CD4-positive, alpha-beta T cell (primary cell): ENCODE measurements around the gene C16orf86. TPM values are rescaled to one million over a fixed set of nuclear protein-coding genes. Genes with fewer than 3 reads are reported as not detected.

Source experiments
- ATAC-seq: fragments of 200-7000 bp; cut with Tn5 transposase; one replicate; pipeline ENCODE4 v1.10.0; 2022; ENCODE audit warnings: mild to moderate bottlenecking; ENCODE audit not compliant: poor library complexity
- CTCF ChIA-PET: fragments of 350-600 bp; sonication (Branson Sonifier 250); formaldehyde crosslinking; loops from one replicate; lab custom pipeline; 2021; ENCODE audit warnings: antibody characterized with exemption, inconsistent platforms; lab: Charles Lee
- POLR2A ChIA-PET: fragments of 350-600 bp; sonication (Branson Sonifier 250); formaldehyde crosslinking; loops from one replicate; lab custom pipeline; 2021; ENCODE audit warnings: antibody characterized with exemption, inconsistent platforms; lab: Charles Lee
- DNase-seq, 14 experiments: peaks; one replicate each; pipeline ENCODE4 v3.0.0-alpha.2; 2013 to 2020; ENCODE audit warnings: mixed read lengths in 2 of 14
- H3K27ac ChIP-seq, 2 donors: one replicate each; pipeline versions ENCODE4 v1.5.1 to v1.7.0; 2013; ENCODE audit warnings: low read length in 2 of 2, low read depth in 1 of 2, mild to moderate bottlenecking in 1 of 2
- H3K27me3 ChIP-seq, 2 experiments: 1 replicate in 1 of 2; 2 replicates in 1 of 2; pipeline versions ENCODE4 v1.6.1 to v1.7.0; 2013; ENCODE audit warnings: low read length in 2 of 2, control low read depth in 1 of 2, mild to moderate bottlenecking in 1 of 2, moderate library complexity in 1 of 2; ENCODE audit not compliant: insufficient read depth in 2 of 2, control insufficient read depth in 1 of 2
- H3K36me3 ChIP-seq: one replicate; pipeline ENCODE4 v1.6.1; 2013; ENCODE audit warnings: low read length, control low read depth; ENCODE audit not compliant: insufficient read depth
- H3K4me1 ChIP-seq: one replicate; pipeline ENCODE4 v1.6.1; 2013; ENCODE audit warnings: low read length, control low read depth; ENCODE audit not compliant: insufficient read depth
- H3K4me3 ChIP-seq: one replicate; pipeline ENCODE4 v1.5.1; 2013; ENCODE audit warnings: mild to moderate bottlenecking, low read length, moderate library complexity
- H3K9me3 ChIP-seq, 2 experiments: 1 replicate in 1 of 2; 2 replicates in 1 of 2; pipeline versions ENCODE4 v1.6.1 to v1.7.0; 2013; ENCODE audit warnings: low read length in 2 of 2, mild to moderate bottlenecking in 2 of 2, control low read depth in 1 of 2, moderate library complexity in 1 of 2; ENCODE audit not compliant: control insufficient read depth in 1 of 2, insufficient read depth in 1 of 2
- H3K27ac Mint-ChIP-seq: one replicate; pipeline ENCODE4 v1.8.0; 2020; ENCODE audit warnings: mixed read lengths
- H3K27me3 Mint-ChIP-seq: one replicate; pipeline ENCODE4 v1.8.0; 2021; ENCODE audit warnings: mixed read lengths
- H3K36me3 Mint-ChIP-seq: one replicate; pipeline ENCODE4 v1.8.0; 2021; ENCODE audit warnings: low read depth, mixed read lengths
- H3K4me1 Mint-ChIP-seq: one replicate; pipeline ENCODE4 v1.8.0; 2021; ENCODE audit warnings: low read depth, mixed read lengths
- H3K4me3 Mint-ChIP-seq: one replicate; pipeline ENCODE4 v1.8.0; 2020; ENCODE audit warnings: mild to moderate bottlenecking, mixed read lengths
- H3K9me3 Mint-ChIP-seq: one replicate; pipeline ENCODE4 v1.8.0; 2020; ENCODE audit warnings: mixed read lengths
- CTCF ChIP-seq: fragments of 200-600 bp; IDR thresholded peaks from one replicate; pipeline ENCODE4 v1.8.0; 2022; ENCODE audit warnings: antibody characterized with exemption, mild to moderate bottlenecking
- intact Hi-C, 2 experiments: fragments of 100-400 bp; cut with DNase I in 1 of 2; cut with micrococcal nuclease in 1 of 2; formaldehyde crosslinking; loops; one replicate each; pipeline versions ENCODE4 v1.15.1 to v1.9.0; 2023 to 2025; cut with DNase I, micrococcal nuclease
- total RNA-seq, 174 experiments: library from RNA in 2 of 174; stranded (reverse) in 2 of 174; gene quantifications; one replicate each; pipeline ENCODE4 v1.2.3 and lab custom pipeline; 2021 to 2026

C16orf86 gene
- total RNA-seq, 2 experiments from 2014 or later = 2.0 to 2.4 TPM

GRCh38 chr16:67658849-67659674 is 7.6 kb upstream of the C16orf86 start:
- H3K4me3 ChIP-seq = peak overlapping the region; percentile 95
- TF ChIP-seq CTCF = no peak
- H3K9me3 Mint-ChIP-seq = no peaks in the 10 kb centered on the region

GRCh38 chr16:67659675-67660563 is 6.7 kb upstream of the C16orf86 start, which contains the start of gene ACD:
ACD (minus strand) TSS chr16:67660260; CDS start chr16:67660220, 40 bp downstream.
- no peaks in the 10 kb centered on the region for H3K27me3 Mint-ChIP-seq
- no peak for TF ChIP-seq CTCF
- H3K9me3 ChIP-seq = no peaks in the 10 kb centered on the region
- H3K36me3 Mint-ChIP-seq = peaks cover 26% of the 10 kb centered on the region
- peak within 1 kb of the TSS; percentile 95 for H3K4me3 ChIP-seq
- H3K27ac ChIP-seq = peak within 1 kb of the TSS; percentile 93 to 99
- peak within 1 kb of the TSS; percentile 95 for H3K4me3 Mint-ChIP-seq
- H3K27ac Mint-ChIP-seq = peak within 1 kb of the TSS; percentile 94
- DNase-seq (peak; percentile 81 to 97 (median 92)), ATAC-seq (peak; percentile 68)
- POLR2A ChIA-PET = interaction anchor here (0.6 to 3.9 kb wide), 17 partner anchors 13 to 632 kb away, joined by 3 to 74 read pairs (median 6); partner anchors contain the start of genes ATP6V0D1, CARMIL2, CTCF and GFOD2
- H3K4me1 Mint-ChIP-seq = peaks cover 32% of the 10 kb centered on the region
- intact Hi-C loops = loop anchor here in 1 of 2 experiments (1.0 to 5.0 kb wide), 2 partner anchors 98 to 147 kb away; partner anchors contain the start of genes CTCF, RANBP10 and TSNAXIP1
- CTCF ChIA-PET = interaction anchor here (0.8 to 4.0 kb wide), 8 partner anchors 8 to 381 kb away, joined by 3 to 26 read pairs (median 4); partner anchors contain the start of genes ATP6V0D1 and CTCF
- H3K9me3 Mint-ChIP-seq = no peaks in the 10 kb centered on the region
- no peaks in the 10 kb centered on the region for H3K27me3 ChIP-seq
- peaks cover 36% of the 10 kb centered on the region for H3K4me1 ChIP-seq
- peaks cover 38% of the 10 kb centered on the region for H3K36me3 ChIP-seq

More at GRCh38 chr16:67658849-67659674, 7.6 kb upstream of the C16orf86 start:
- H3K27me3 ChIP-seq = no peaks in the 10 kb centered on the region
- H3K27me3 Mint-ChIP-seq = no peaks in the 10 kb centered on the region
- intact Hi-C loops = no loop called here
- peaks cover 47% of the 10 kb centered on the region for H3K36me3 ChIP-seq
- peak in 1 of 14 experiments; percentile 35 for DNase-seq
- ChIA-PET POLR2A (interaction anchor here (1.1 to 3.9 kb wide), 6 partner anchors 13 to 178 kb away, joined by 3 to 74 read pairs (median 13); partner anchors contain the start of genes ATP6V0D1, CARMIL2, CTCF and GFOD2), CTCF (interaction anchor here (0.7 to 4.0 kb wide), 6 partner anchors 9 to 178 kb away, joined by 3 to 26 read pairs (median 7); partner anchors contain the start of genes ATP6V0D1 and CARMIL2)
- peaks cover 24% of the 10 kb centered on the region for H3K4me1 Mint-ChIP-seq
- no peaks in the 10 kb centered on the region for H3K9me3 ChIP-seq
- ATAC-seq = no peak
- H3K4me1 ChIP-seq = peaks cover 36% of the 10 kb centered on the region
- peak overlapping the region; percentile 94 for H3K27ac Mint-ChIP-seq
- peak overlapping the region; percentile 95 for H3K4me3 Mint-ChIP-seq
- H3K27ac ChIP-seq = peak overlapping the region; percentile 93 to 99
- H3K36me3 Mint-ChIP-seq = peaks cover 32% of the 10 kb centered on the region
